Measurements from ENCODE around the gene FAM98C.

The FAM98C gene

GRCh38 chr19:38437917-38438316 is 35.0 kb downstream of the FAM98C start:
- TF ChIP-seq EZH2 (IDR thresholded peaks at IDR 0.05; ENCODE audit: borderline replicate concordance, low read depth, low read length, severe bottlenecking): no peak
- no peak for TF ChIP-seq CTCF (IDR thresholded peaks at IDR 0.05; ENCODE audit: borderline replicate concordance, extremely low read depth, low read length, poor library complexity, severe bottlenecking)
- Histone ChIP-seq H3K27ac (ENCODE audit: low read length) (no peak overlapping the region), H3K36me3 (ENCODE audit: insufficient read depth, low read length) (no peaks in the 10 kb centered on the region)

GRCh38 chr19:38440592-38440991 is 37.7 kb downstream of the FAM98C start:
- H3K4me3 ChIP-seq (ENCODE audit: low read depth in 1 of 2, low read length in 2 of 2): no peak overlapping the region
- H3K4me1 ChIP-seq (ENCODE audit: insufficient read depth, low read length): no peaks in the 10 kb centered on the region
- H3K79me2 ChIP-seq (ENCODE audit: insufficient read depth, low read length): no peaks in the 10 kb centered on the region
- no peak for TF ChIP-seq CTCF (IDR thresholded peaks at IDR 0.05; ENCODE audit: borderline replicate concordance, extremely low read depth, low read length, poor library complexity, severe bottlenecking)
- TF ChIP-seq EZH2 (IDR thresholded peaks at IDR 0.05; ENCODE audit: borderline replicate concordance, low read depth, low read length, severe bottlenecking): no peak
- no peaks in the 10 kb centered on the region for H3K36me3 ChIP-seq (ENCODE audit: insufficient read depth, low read length)
- ATAC-seq (ENCODE audit: insufficient read depth, low read depth): no peak
- no peak overlapping the region for H2AFZ ChIP-seq (ENCODE audit: low read depth, low read length)
- H3K9me3 ChIP-seq (ENCODE audit: insufficient read depth, low read length, severe bottlenecking): no peaks in the 10 kb centered on the region
- H3K27ac ChIP-seq (ENCODE audit: low read length): no peak overlapping the region
- DNase-seq: no peak
- peaks cover 4% of the 10 kb centered on the region; the same call in 1 of the 2 replicates for H4K20me1 ChIP-seq (ENCODE audit: insufficient read depth, low read length)
- H3K9ac ChIP-seq (ENCODE audit: low read depth, low read length): no peak overlapping the region
- no peaks in the 10 kb centered on the region for H3K27me3 ChIP-seq (ENCODE audit: insufficient read depth, low read length, poor library complexity)
- H3K4me2 ChIP-seq (ENCODE audit: insufficient read depth, low read length): no peak overlapping the region

More at GRCh38 chr19:38437917-38438316, 35.0 kb downstream of the FAM98C start:
- no peaks in the 10 kb centered on the region for H3K4me1 ChIP-seq (ENCODE audit: insufficient read depth, low read length)
- ATAC-seq (ENCODE audit: insufficient read depth, low read depth) (no peak), DNase-seq (no peak)
- peaks cover 3% of the 10 kb centered on the region; the same call in 1 of the 2 replicates for H4K20me1 ChIP-seq (ENCODE audit: insufficient read depth, low read length)
- no peaks in the 10 kb centered on the region for H3K27me3 ChIP-seq (ENCODE audit: insufficient read depth, low read length, poor library complexity)
- no peaks in the 10 kb centered on the region for H3K79me2 ChIP-seq (ENCODE audit: insufficient read depth, low read length)
- H3K9me3 ChIP-seq (ENCODE audit: insufficient read depth, low read length, severe bottlenecking): no peaks in the 10 kb centered on the region
- H2AFZ ChIP-seq (ENCODE audit: low read depth, low read length): no peak overlapping the region
- H3K4me3 ChIP-seq (ENCODE audit: low read depth in 1 of 2, low read length in 2 of 2): no peak overlapping the region
- H3K9ac ChIP-seq (ENCODE audit: low read depth, low read length): no peak overlapping the region
- H3K4me2 ChIP-seq (ENCODE audit: insufficient read depth, low read length): no peak overlapping the region

GRCh38 chr19:38441657-38442348 is 38.9 kb downstream of the FAM98C start:
- no peak overlapping the region for H3K4me3 ChIP-seq (ENCODE audit: low read depth in 1 of 2, low read length in 2 of 2)
- H3K4me2 ChIP-seq (ENCODE audit: insufficient read depth, low read length): no peak overlapping the region
- peaks cover 4% of the 10 kb centered on the region; the same call in 1 of the 2 replicates for H4K20me1 ChIP-seq (ENCODE audit: insufficient read depth, low read length)
- H3K36me3 ChIP-seq (ENCODE audit: insufficient read depth, low read length): no peaks in the 10 kb centered on the region
- H3K9me3 ChIP-seq (ENCODE audit: insufficient read depth, low read length, severe bottlenecking): no peaks in the 10 kb centered on the region
- no peak for DNase-seq
- H3K27ac ChIP-seq (ENCODE audit: low read length): no peak overlapping the region
- peak; percentile 26 for TF ChIP-seq CTCF (IDR thresholded peaks at IDR 0.05; ENCODE audit: borderline replicate concordance, extremely low read depth, low read length, poor library complexity, severe bottlenecking)
- no peak for TF ChIP-seq EZH2 (IDR thresholded peaks at IDR 0.05; ENCODE audit: borderline replicate concordance, low read depth, low read length, severe bottlenecking)
- H3K27me3 ChIP-seq (ENCODE audit: insufficient read depth, low read length, poor library complexity): no peaks in the 10 kb centered on the region
- H3K79me2 ChIP-seq (ENCODE audit: insufficient read depth, low read length): no peaks in the 10 kb centered on the region
- H3K9ac ChIP-seq (ENCODE audit: low read depth, low read length): no peak overlapping the region
- ATAC-seq (ENCODE audit: insufficient read depth, low read depth): no peak; the same call in 2 of the 3 replicates
- H3K4me1 ChIP-seq (ENCODE audit: insufficient read depth, low read length): no peaks in the 10 kb centered on the region
- no peak overlapping the region for H2AFZ ChIP-seq (ENCODE audit: low read depth, low read length)
